ENCODE measurements around the gene HLA-DQA1.
"Not testable (repeated sequence)": the region's sequence is repeated elsewhere in the genome, so short reads cannot be mapped to it uniquely, and the experiment has no call there.

HLA-DQA1 gene

GRCh38 chr6:32666420-32667300, 29.5 kb downstream of the HLA-DQA1 start, which contains the start of gene HLA-DQB1:
Gene HLA-DQB1 (minus strand): TSS chr6:32666657. CDS start chr6:32666607, 50 bp downstream.
- Histone ChIP-seq H3K4me1 (ENCODE audit: control insufficient read depth in 5 of 5, insufficient read depth in 5 of 5, low read length in 5 of 5) (peaks cover 0 to 9% (median 3%) of the 10 kb centered on the region in 5 donors), H3K9me3 (ENCODE audit: control insufficient read depth in 5 of 5, low read length in 5 of 5) (no peaks in the 10 kb centered on the region), H3K27ac (ENCODE audit: low read depth, low read length) (no peak within 1 kb of the TSS), H3K9ac (ENCODE audit: low read length in 5 of 5) (peak within 1 kb of the TSS in 2 of 5 donors; percentile 47 to 71), H3K27me3 (ENCODE audit: control insufficient read depth in 5 of 5, insufficient read depth in 4 of 5, low read length in 5 of 5) (peaks cover 0 to 5% (median 0%) of the 10 kb centered on the region in 5 donors), H3K36me3 (ENCODE audit: control insufficient read depth in 5 of 5, insufficient read depth in 5 of 5, low read length in 5 of 5) (peaks cover 0 to 3% (median 0%) of the 10 kb centered on the region in 5 donors), H3K4me3 (ENCODE audit: low read depth in 1 of 5, low read length in 5 of 5) (peak within 1 kb of the TSS; percentile 51 to 79 (median 58))

DNA sequence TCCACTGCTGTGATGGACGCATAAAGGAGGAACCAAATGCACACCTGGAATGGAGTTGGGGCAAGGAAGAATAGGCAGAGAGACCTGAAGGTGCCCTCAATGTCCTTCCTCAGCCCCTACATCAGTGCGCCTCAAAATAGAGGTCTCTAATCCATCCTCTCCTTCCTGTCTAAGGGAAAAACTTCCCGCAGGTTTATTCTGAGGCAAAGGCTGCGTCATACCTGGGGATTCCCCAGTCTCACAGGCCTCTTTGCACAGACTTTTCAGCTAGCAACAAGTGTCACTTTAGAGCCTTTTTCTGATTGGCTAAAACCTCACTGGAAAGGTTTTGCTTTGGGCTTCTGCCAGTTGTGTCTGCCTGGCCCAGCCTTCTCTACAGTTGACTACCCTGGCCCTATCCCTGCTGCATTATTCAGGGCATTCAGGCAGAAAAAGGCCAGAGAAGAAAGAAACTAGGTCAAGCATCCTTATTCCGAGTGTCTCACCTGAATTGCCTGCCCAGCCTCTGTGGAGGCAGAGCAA, 31.1 kb downstream of the HLA-DQA1 start:
- Histone ChIP-seq H3K9me3 (ENCODE audit: control insufficient read depth in 5 of 5, low read length in 5 of 5) (no peaks in the 10 kb centered on the region), H3K4me3 (ENCODE audit: low read depth in 1 of 5, low read length in 5 of 5) (no peak overlapping the region), H3K36me3 (ENCODE audit: control insufficient read depth in 5 of 5, insufficient read depth in 5 of 5, low read length in 5 of 5) (no peaks in the 10 kb centered on the region), H3K4me1 (ENCODE audit: control insufficient read depth in 5 of 5, insufficient read depth in 5 of 5, low read length in 5 of 5) (peaks cover 0 to 9% (median 3%) of the 10 kb centered on the region in 5 donors), H3K27me3 (ENCODE audit: control insufficient read depth in 5 of 5, insufficient read depth in 4 of 5, low read length in 5 of 5) (peaks cover 0 to 5% (median 0%) of the 10 kb centered on the region in 5 donors), H3K9ac (ENCODE audit: low read length in 5 of 5) (no peak overlapping the region), H3K27ac (ENCODE audit: low read depth, low read length) (no peak overlapping the region)

- H3K9ac ChIP-seq (ENCODE audit: low read length in 5 of 5), result no peak overlapping the region
- H3K9me3 ChIP-seq (ENCODE audit: control insufficient read depth in 5 of 5, low read length in 5 of 5), result no peaks in the 10 kb centered on the region
- H3K4me3 ChIP-seq (ENCODE audit: low read depth in 1 of 5, low read length in 5 of 5), result no peak overlapping the region
- no peaks in the 10 kb centered on the region for H3K36me3 ChIP-seq (ENCODE audit: control insufficient read depth in 5 of 5, insufficient read depth in 5 of 5, low read length in 5 of 5)
- peaks cover 0 to 5% (median 0%) of the 10 kb centered on the region in 5 donors for H3K27me3 ChIP-seq (ENCODE audit: control insufficient read depth in 5 of 5, insufficient read depth in 4 of 5, low read length in 5 of 5)
- peaks cover 0 to 6% (median 3%) of the 10 kb centered on the region in 5 donors for H3K4me1 ChIP-seq (ENCODE audit: control insufficient read depth in 5 of 5, insufficient read depth in 5 of 5, low read length in 5 of 5)
- H3K27ac ChIP-seq (ENCODE audit: low read depth, low read length), result no peak overlapping the region
These were observed 32.0 kb downstream of the HLA-DQA1 start for GRCh38 chr6:32669240-32669639.

DNA sequence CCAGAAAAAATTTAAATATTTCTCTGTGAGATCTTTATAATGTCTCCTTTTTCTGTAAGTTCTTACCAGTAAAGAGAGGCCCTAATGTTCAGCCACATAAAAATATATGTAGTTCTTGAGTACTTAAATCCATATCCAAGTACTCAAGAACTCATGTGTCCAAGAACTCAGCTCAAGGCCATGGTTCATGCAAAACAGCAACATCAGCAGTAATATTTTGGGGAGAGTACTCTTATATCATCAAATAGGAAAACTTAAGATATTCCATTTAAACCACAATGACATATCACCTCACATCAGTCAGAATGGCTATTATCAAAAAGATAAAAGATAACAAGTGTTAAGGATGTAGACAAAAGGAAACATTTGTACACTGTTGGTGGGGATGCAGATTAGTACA, 32.7 kb downstream of the HLA-DQA1 start:
- H3K27ac ChIP-seq (ENCODE audit: low read depth, low read length), result no peak overlapping the region
- peaks cover 0 to 5% (median 0%) of the 10 kb centered on the region in 5 donors for H3K27me3 ChIP-seq (ENCODE audit: control insufficient read depth in 5 of 5, insufficient read depth in 4 of 5, low read length in 5 of 5)
- H3K4me1 ChIP-seq (ENCODE audit: control insufficient read depth in 5 of 5, insufficient read depth in 5 of 5, low read length in 5 of 5), result peaks cover 0 to 5% (median 0%) of the 10 kb centered on the region in 5 donors
- H3K9me3 ChIP-seq (ENCODE audit: control insufficient read depth in 5 of 5, low read length in 5 of 5), result no peaks in the 10 kb centered on the region
- H3K9ac ChIP-seq (ENCODE audit: low read length in 5 of 5), result no peak overlapping the region
- no peak overlapping the region for H3K4me3 ChIP-seq (ENCODE audit: low read depth in 1 of 5, low read length in 5 of 5)
- H3K36me3 ChIP-seq (ENCODE audit: control insufficient read depth in 5 of 5, insufficient read depth in 5 of 5, low read length in 5 of 5), result no peaks in the 10 kb centered on the region

DNA sequence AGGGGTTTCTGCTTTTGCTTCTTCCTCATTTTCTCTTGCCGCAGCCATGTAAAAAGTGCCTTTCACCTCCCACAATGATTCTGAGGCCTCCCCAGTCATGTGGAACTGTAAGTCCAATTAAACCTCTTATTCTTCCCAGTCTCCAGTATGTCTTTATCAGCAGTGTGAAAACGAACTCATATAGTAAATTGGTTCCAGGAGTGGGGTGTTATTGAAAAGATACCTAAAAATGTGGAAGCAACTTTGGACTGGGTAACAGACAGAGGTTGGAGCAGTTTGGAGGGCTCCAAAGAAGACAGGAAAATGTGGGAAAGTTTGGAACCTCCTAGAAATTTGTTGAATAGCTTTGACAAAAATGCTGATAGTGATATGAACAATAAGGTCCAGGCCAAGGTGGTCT, 34.7 kb downstream of the HLA-DQA1 start:
- not testable (repeated sequence) for H3K27ac ChIP-seq (ENCODE audit: low read depth, low read length); H3K4me1 ChIP-seq (ENCODE audit: control insufficient read depth in 5 of 5, insufficient read depth in 5 of 5, low read length in 5 of 5); H3K4me3 ChIP-seq (ENCODE audit: low read depth in 1 of 5, low read length in 5 of 5); H3K9ac ChIP-seq (ENCODE audit: low read length in 5 of 5); H3K9me3 ChIP-seq (ENCODE audit: control insufficient read depth in 5 of 5, low read length in 5 of 5); H3K27me3 ChIP-seq (ENCODE audit: control insufficient read depth in 5 of 5, insufficient read depth in 4 of 5, low read length in 5 of 5); H3K36me3 ChIP-seq (ENCODE audit: control insufficient read depth in 5 of 5, insufficient read depth in 5 of 5, low read length in 5 of 5)

DNA sequence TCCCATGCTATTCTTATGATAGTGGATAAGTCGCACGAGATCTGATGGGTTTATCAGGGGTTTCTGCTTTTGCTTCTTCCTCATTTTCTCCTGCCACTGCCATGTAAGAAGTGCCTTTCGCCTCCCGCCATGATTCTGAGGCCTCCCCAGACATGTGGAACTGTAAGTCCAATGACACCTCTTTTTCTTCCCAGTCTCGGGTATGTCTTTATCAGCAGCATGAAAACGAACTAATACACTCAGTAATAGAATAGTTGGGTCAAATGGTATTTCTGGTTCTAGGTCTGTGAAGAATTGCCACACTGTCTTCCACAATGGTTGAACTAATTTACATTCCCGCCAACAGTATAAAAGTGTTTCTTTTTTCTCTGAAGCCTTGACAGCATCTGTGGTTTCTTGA, 36.9 kb downstream of the HLA-DQA1 start:
- H3K9me3 ChIP-seq (ENCODE audit: control insufficient read depth in 5 of 5, low read length in 5 of 5); H3K27ac ChIP-seq (ENCODE audit: low read depth, low read length); H3K9ac ChIP-seq (ENCODE audit: low read length in 5 of 5); H3K27me3 ChIP-seq (ENCODE audit: control insufficient read depth in 5 of 5, insufficient read depth in 4 of 5, low read length in 5 of 5); H3K4me3 ChIP-seq (ENCODE audit: low read depth in 1 of 5, low read length in 5 of 5); H3K4me1 ChIP-seq (ENCODE audit: control insufficient read depth in 5 of 5, insufficient read depth in 5 of 5, low read length in 5 of 5); H3K36me3 ChIP-seq (ENCODE audit: control insufficient read depth in 5 of 5, insufficient read depth in 5 of 5, low read length in 5 of 5): not testable (repeated sequence)

GRCh38 chr6:32679492-32679891, 42.3 kb downstream of the HLA-DQA1 start:
- no peak overlapping the region for H3K27ac ChIP-seq (ENCODE audit: low read depth, low read length)
- H3K27me3 ChIP-seq (ENCODE audit: control insufficient read depth in 5 of 5, insufficient read depth in 4 of 5, low read length in 5 of 5), result peaks cover 0 to 3% (median 0%) of the 10 kb centered on the region in 5 donors
- H3K4me1 ChIP-seq (ENCODE audit: control insufficient read depth in 5 of 5, insufficient read depth in 5 of 5, low read length in 5 of 5), result no peaks in the 10 kb centered on the region
- H3K9me3 ChIP-seq (ENCODE audit: control insufficient read depth in 5 of 5, low read length in 5 of 5), result no peaks in the 10 kb centered on the region
- no peak overlapping the region for H3K4me3 ChIP-seq (ENCODE audit: low read depth in 1 of 5, low read length in 5 of 5)
- no peak overlapping the region for H3K9ac ChIP-seq (ENCODE audit: low read length in 5 of 5)
- H3K36me3 ChIP-seq (ENCODE audit: control insufficient read depth in 5 of 5, insufficient read depth in 5 of 5, low read length in 5 of 5), result no peaks in the 10 kb centered on the region

DNA sequence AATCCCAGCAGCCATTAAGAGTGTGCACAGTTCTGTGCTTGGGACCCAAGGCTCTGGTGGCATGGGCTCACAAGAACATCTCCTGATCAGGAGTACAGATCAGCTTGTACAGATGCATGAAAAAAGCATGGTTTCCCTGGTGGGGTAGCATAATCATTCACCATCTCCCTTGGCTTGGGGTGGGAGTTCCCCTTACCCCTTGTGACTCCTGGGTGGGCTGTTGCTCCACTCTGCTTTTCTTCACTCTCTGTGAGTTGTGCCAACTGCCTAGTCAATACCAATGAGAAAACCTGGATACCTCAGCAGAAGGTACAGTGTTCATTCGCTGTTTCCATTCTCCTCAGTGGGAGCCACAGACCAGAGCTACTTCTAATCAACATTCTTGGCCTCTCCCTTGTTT, 42.8 kb downstream of the HLA-DQA1 start:
- Histone ChIP-seq H3K4me1 (ENCODE audit: control insufficient read depth in 5 of 5, insufficient read depth in 5 of 5, low read length in 5 of 5) (no peaks in the 10 kb centered on the region), H3K36me3 (ENCODE audit: control insufficient read depth in 5 of 5, insufficient read depth in 5 of 5, low read length in 5 of 5) (no peaks in the 10 kb centered on the region), H3K9ac (ENCODE audit: low read length in 5 of 5) (no peak overlapping the region), H3K27ac (ENCODE audit: low read depth, low read length) (no peak overlapping the region), H3K4me3 (ENCODE audit: low read depth in 1 of 5, low read length in 5 of 5) (no peak overlapping the region), H3K27me3 (ENCODE audit: control insufficient read depth in 5 of 5, insufficient read depth in 4 of 5, low read length in 5 of 5) (peaks cover 0 to 5% (median 0%) of the 10 kb centered on the region in 5 donors), H3K9me3 (ENCODE audit: control insufficient read depth in 5 of 5, low read length in 5 of 5) (no peaks in the 10 kb centered on the region)

GRCh38 chr6:32684246-32684645, 47.0 kb downstream of the HLA-DQA1 start:
- no peaks in the 10 kb centered on the region for H3K9me3 ChIP-seq (ENCODE audit: control insufficient read depth in 5 of 5, low read length in 5 of 5)
- H3K27ac ChIP-seq (ENCODE audit: low read depth, low read length), result no peak overlapping the region
- peaks cover 0 to 5% (median 0%) of the 10 kb centered on the region in 5 donors for H3K27me3 ChIP-seq (ENCODE audit: control insufficient read depth in 5 of 5, insufficient read depth in 4 of 5, low read length in 5 of 5)
- H3K4me3 ChIP-seq (ENCODE audit: low read depth in 1 of 5, low read length in 5 of 5), result no peak overlapping the region
- H3K36me3 ChIP-seq (ENCODE audit: control insufficient read depth in 5 of 5, insufficient read depth in 5 of 5, low read length in 5 of 5), result no peaks in the 10 kb centered on the region
- no peak overlapping the region for H3K9ac ChIP-seq (ENCODE audit: low read length in 5 of 5)
- H3K4me1 ChIP-seq (ENCODE audit: control insufficient read depth in 5 of 5, insufficient read depth in 5 of 5, low read length in 5 of 5), result no peaks in the 10 kb centered on the region

DNA sequence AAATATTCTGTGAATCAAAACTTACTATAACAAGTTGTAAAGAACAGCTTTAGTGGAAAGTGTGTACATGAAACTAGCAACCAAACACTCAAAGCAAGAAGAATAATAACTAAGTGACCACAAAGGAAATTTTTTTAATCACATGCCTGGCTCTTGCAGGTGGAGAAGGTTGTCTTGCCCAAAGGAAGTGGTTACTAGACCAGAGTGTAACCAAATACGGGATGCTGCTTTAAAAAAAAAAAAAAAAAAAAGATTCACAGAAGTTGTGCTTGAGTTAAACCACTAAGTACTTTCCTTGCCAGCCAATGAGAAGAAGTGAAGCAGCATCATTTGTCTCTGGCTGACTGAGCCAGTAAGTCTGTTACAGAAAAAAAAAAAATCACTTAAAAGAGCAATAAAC, 48.4 kb downstream of the HLA-DQA1 start:
- Histone ChIP-seq H3K9me3 (ENCODE audit: control insufficient read depth in 5 of 5, low read length in 5 of 5) (no peaks in the 10 kb centered on the region), H3K27ac (ENCODE audit: low read depth, low read length) (no peak overlapping the region), H3K9ac (ENCODE audit: low read length in 5 of 5) (no peak overlapping the region), H3K36me3 (ENCODE audit: control insufficient read depth in 5 of 5, insufficient read depth in 5 of 5, low read length in 5 of 5) (no peaks in the 10 kb centered on the region), H3K27me3 (ENCODE audit: control insufficient read depth in 5 of 5, insufficient read depth in 4 of 5, low read length in 5 of 5) (peaks cover 0 to 7% (median 0%) of the 10 kb centered on the region in 5 donors), H3K4me3 (ENCODE audit: low read depth in 1 of 5, low read length in 5 of 5) (no peak overlapping the region), H3K4me1 (ENCODE audit: control insufficient read depth in 5 of 5, insufficient read depth in 5 of 5, low read length in 5 of 5) (peaks cover 0 to 5% (median 0%) of the 10 kb centered on the region in 5 donors)

Data from subcutaneous abdominal adipose tissue (tissue), 5 donors.